MM.1S (cell line): ENCODE data around the gene PRADC1.
A peak's percentile ranks its signal among the peaks of the same experiment; 100 is the strongest.

Experiments
- DNase-seq: peaks from one replicate; pipeline ENCODE4 v3.0.0-alpha.2; 2015
- H2AFZ ChIP-seq: fragments of 300-600 bp; sonication (generic); 2 replicates; pipeline ENCODE4 v1.6.0; 2016; ENCODE audit warnings: antibody characterized with exemption, low read length
- H3F3A ChIP-seq: fragments of 300-600 bp; sonication (generic); 2 replicates; pipeline ENCODE4 v1.6.1; 2016; ENCODE audit warnings: mild to moderate bottlenecking, antibody characterized with exemption, low read length, moderate library complexity, mixed read lengths; ENCODE audit not compliant: insufficient read depth
- H3K27ac ChIP-seq: fragments of 300-600 bp; sonication (generic); 2 replicates; pipeline ENCODE4 v1.5.1; 2016; ENCODE audit warnings: mild to moderate bottlenecking, low read length
- H3K27me3 ChIP-seq: fragments of 300-600 bp; sonication (generic); replicated peaks from 2 replicates; pipeline ENCODE4 v1.6.0; 2016; ENCODE audit warnings: low read length; ENCODE audit not compliant: insufficient read depth
- H3K36me3 ChIP-seq: fragments of 300-600 bp; sonication (generic); replicated peaks from 2 replicates; pipeline ENCODE4 v1.6.1; 2016; ENCODE audit warnings: mild to moderate bottlenecking, low read length, mixed read lengths; ENCODE audit not compliant: insufficient read depth
- H3K4me1 ChIP-seq: fragments of 300-600 bp; sonication (generic); 2 replicates; pipeline ENCODE4 v1.6.1; 2016; ENCODE audit warnings: low read length, mixed read lengths
- H3K4me2 ChIP-seq: fragments of 300-600 bp; sonication (generic); 2 replicates; pipeline ENCODE4 v1.6.0; 2016; ENCODE audit warnings: low read depth, low read length
- H3K4me3 ChIP-seq: fragments of 300-600 bp; sonication (generic); 2 replicates; pipeline ENCODE4 v1.5.1; 2016; ENCODE audit warnings: low read length, mixed read lengths
- H3K79me2 ChIP-seq: fragments of 300-600 bp; sonication (generic); 2 replicates; pipeline ENCODE4 v1.6.1; 2016; ENCODE audit warnings: mixed run types, low read length, mixed read lengths
- H3K9ac ChIP-seq: fragments of 300-600 bp; sonication (generic); 2 replicates; pipeline ENCODE4 v1.6.1; 2016; ENCODE audit warnings: low read length, mixed read lengths
- H3K9me2 ChIP-seq: fragments of 300-600 bp; sonication (generic); replicated peaks from 2 replicates; pipeline ENCODE4 v1.6.1; 2016; ENCODE audit warnings: mild to moderate bottlenecking, low read length, mixed read lengths; ENCODE audit not compliant: insufficient read depth
- H3K9me3 ChIP-seq: fragments of 300-600 bp; sonication (generic); replicated peaks from 2 replicates; pipeline ENCODE4 v1.6.1; 2016; ENCODE audit warnings: mild to moderate bottlenecking, low read length, mixed read lengths; ENCODE audit not compliant: insufficient read depth
- H4K20me1 ChIP-seq: fragments of 300-600 bp; sonication (generic); 2 replicates; pipeline ENCODE4 v1.6.1; 2016; ENCODE audit warnings: mild to moderate bottlenecking, low read length, moderate library complexity, mixed read lengths; ENCODE audit not compliant: insufficient read depth
- CTCF ChIP-seq: fragments of 300-600 bp; sonication (generic); IDR thresholded peaks from 2 replicates; pipeline ENCODE4 v1.5.1; 2016; ENCODE audit warnings: antibody characterized with exemption, low read length, mixed read lengths
- EZH2 ChIP-seq: fragments of 300-600 bp; sonication (generic); optimal IDR thresholded peaks from 2 replicates; pipeline ENCODE3; 2017; ENCODE audit warnings: low read depth, mild to moderate bottlenecking, antibody characterized with exemption, low read length, mixed read lengths
- EZH2phosphoT487 ChIP-seq: fragments of 300-600 bp; sonication (generic); IDR thresholded peaks from 2 replicates; pipeline ENCODE4 v1.6.1; 2018; ENCODE audit warnings: antibody characterized with exemption, low read length

The PRADC1 gene

GRCh38 chr2:73238149-73238548, 5.1 kb upstream of the PRADC1 start:
- Histone ChIP-seq H3F3A (peaks cover 9% of the 10 kb centered on the region; the same call in 1 of the 2 replicates), H4K20me1 (peaks cover 38% of the 10 kb centered on the region), H3K4me2 (no peak overlapping the region), H2AFZ (no peak overlapping the region), H3K79me2 (peaks cover 86% of the 10 kb centered on the region), H3K9me3 (no peaks in the 10 kb centered on the region), H3K9ac (no peak overlapping the region), H3K9me2 (no peaks in the 10 kb centered on the region), H3K36me3 (peaks cover 14% of the 10 kb centered on the region; the same call in 1 of the 2 replicates), H3K27ac (no peak overlapping the region), H3K27me3 (no peaks in the 10 kb centered on the region), H3K4me1 (peaks cover 16% of the 10 kb centered on the region), H3K4me3 (no peak overlapping the region)
- no peak for DNase-seq
- TF ChIP-seq EZH2 (no peak), CTCF (no peak), EZH2phosphoT487 (no peak)

GRCh38 chr2:73237168-73237567, 4.1 kb upstream of the PRADC1 start:
- Histone ChIP-seq H3K4me3 (no peak overlapping the region), H3K36me3 (peaks cover 14% of the 10 kb centered on the region; the same call in 1 of the 2 replicates), H4K20me1 (peaks cover 38% of the 10 kb centered on the region), H3K4me2 (no peak overlapping the region), H3K9me2 (no peaks in the 10 kb centered on the region), H3K27ac (no peak overlapping the region), H2AFZ (no peak overlapping the region), H3K79me2 (peaks cover 84% of the 10 kb centered on the region), H3K9ac (no peak overlapping the region), H3K27me3 (no peaks in the 10 kb centered on the region), H3K4me1 (peaks cover 16% of the 10 kb centered on the region), H3F3A (peaks cover 9% of the 10 kb centered on the region; the same call in 1 of the 2 replicates), H3K9me3 (no peaks in the 10 kb centered on the region)
- DNase-seq: no peak
- TF ChIP-seq CTCF (no peak), EZH2phosphoT487 (no peak), EZH2 (no peak)

- Histone ChIP-seq H3F3A (peaks cover 9% of the 10 kb centered on the region; the same call in 1 of the 2 replicates), H3K4me1 (peaks cover 16% of the 10 kb centered on the region), H3K9me3 (no peaks in the 10 kb centered on the region), H3K4me2 (peak overlapping the region; percentile 96), H3K27me3 (no peaks in the 10 kb centered on the region), H3K27ac (no peak overlapping the region), H2AFZ (no peak overlapping the region), H3K79me2 (peaks cover 69% of the 10 kb centered on the region), H3K36me3 (peaks cover 9% of the 10 kb centered on the region; the same call in 1 of the 2 replicates), H4K20me1 (peaks cover 38% of the 10 kb centered on the region), H3K9me2 (no peaks in the 10 kb centered on the region), H3K4me3 (peak overlapping the region; percentile 79), H3K9ac (peak overlapping the region; percentile 85)
- TF ChIP-seq EZH2phosphoT487 (no peak), EZH2 (no peak), CTCF (no peak)
- no peak for DNase-seq
Measured at GRCh38 chr2:73235315-73236028, 2.4 kb upstream of the PRADC1 start.
